H1 (cell line): Measurements from ENCODE around the gene TNFRSF11A. TPM values are rescaled to one million over a fixed set of nuclear protein-coding genes. Genes with fewer than 3 reads are reported as not detected.

Source experiments
- CTCF ChIA-PET: fragments of 300-600 bp; sonication (Branson Sonifier 250); formaldehyde crosslinking; loops from one replicate; lab custom pipeline; 2021; ENCODE audit not compliant: partially characterized antibody; lab: Charles Lee
- POLR2A ChIA-PET: fragments of 300-600 bp; sonication (Branson Sonifier 250); formaldehyde crosslinking; loops from one replicate; lab custom pipeline; 2021; ENCODE audit warnings: inconsistent platforms; ENCODE audit not compliant: partially characterized antibody; lab: Charles Lee
- DNase-seq, 2 experiments: peaks; one replicate each; pipeline versions ENCODE4 v3.0.0 to v3.0.0-alpha.2; 2010 to 2022; ENCODE audit warnings: low spot score in 2 of 2, low read depth in 1 of 2, mixed read lengths in 1 of 2
- FAIRE-seq: peaks from 2 replicates; lab custom pipeline; 2011; peaks lifted over from hg19 to GRCh38; lab: Jason Lieb, UNC
- H2AFZ ChIP-seq: 2 replicates; pipeline ENCODE4 v1.8.1; 2012; ENCODE audit warnings: low read length, inconsistent platforms
- H2AK5ac ChIP-seq: 2 replicates; pipeline ENCODE4 v1.6.1; 2013; ENCODE audit warnings: low read depth, low read length
- H2BK120ac ChIP-seq: replicated peaks from 2 replicates; pipeline ENCODE3; 2013; ENCODE audit warnings: low read depth, low read length, inconsistent platforms
- H2BK12ac ChIP-seq: 2 replicates; pipeline ENCODE4 v1.6.1; 2013; ENCODE audit warnings: low read depth, low read length
- H2BK15ac ChIP-seq: 2 replicates; pipeline ENCODE4 v1.6.1; 2013; ENCODE audit warnings: low read length
- H2BK20ac ChIP-seq: 2 replicates; pipeline ENCODE4 v1.6.1; 2013; ENCODE audit warnings: low read length
- H2BK5ac ChIP-seq: 2 replicates; pipeline ENCODE4 v1.6.1; 2013; ENCODE audit warnings: low read depth, low read length
- H3K14ac ChIP-seq: 2 replicates; pipeline ENCODE4 v1.6.1; 2013; ENCODE audit warnings: inconsistent platforms; ENCODE audit not compliant: insufficient read length
- H3K18ac ChIP-seq: 2 replicates; pipeline ENCODE4 v1.6.1; 2013; ENCODE audit warnings: low read length; ENCODE audit errors: extremely low read depth
- H3K23ac ChIP-seq: 2 replicates; pipeline ENCODE4 v1.6.1; 2013; ENCODE audit warnings: inconsistent platforms; ENCODE audit not compliant: insufficient read length
- H3K23me2 ChIP-seq: 2 replicates; pipeline ENCODE4 v1.6.1; 2013; ENCODE audit warnings: low read depth, low read length
- H3K27ac ChIP-seq: 2 replicates; pipeline ENCODE4 v1.6.1; 2011; ENCODE audit warnings: low read depth, low read length, inconsistent platforms
- H3K27me3 ChIP-seq, 4 experiments: replicated peaks in 1 of 4; 1 replicate in 1 of 4; 2 replicates in 3 of 4; pipeline versions ENCODE4 v1.6.1 to v1.8.1; 2011 to 2013; ENCODE audit warnings: low read length in 3 of 4, mild to moderate bottlenecking in 3 of 4, inconsistent platforms in 2 of 4, mixed read lengths in 2 of 4, moderate library complexity in 1 of 4; ENCODE audit not compliant: control insufficient read depth in 3 of 4, insufficient read depth in 3 of 4; ENCODE audit errors: extremely low read depth in 1 of 4
- H3K36me3 ChIP-seq, 4 experiments: 2 replicates each; pipeline versions ENCODE4 v1.6.1 to v1.8.1; 2011 to 2013; ENCODE audit warnings: mild to moderate bottlenecking in 4 of 4, low read length in 3 of 4, moderate library complexity in 2 of 4, control low read depth in 1 of 4, inconsistent platforms in 1 of 4; ENCODE audit not compliant: insufficient read depth in 4 of 4, control insufficient read depth in 2 of 4
- H3K4ac ChIP-seq: replicated peaks from 2 replicates; pipeline ENCODE3; 2013; ENCODE audit warnings: low read length, low read depth, mixed read lengths, inconsistent platforms; ENCODE audit not compliant: insufficient read length
- H3K4me1 ChIP-seq, 4 experiments: replicated peaks in 1 of 4; 1 replicate in 1 of 4; 2 replicates in 3 of 4; pipeline versions ENCODE4 v1.6.1 to v1.8.1; 2011 to 2013; ENCODE audit warnings: low read length in 3 of 4, inconsistent platforms in 2 of 4, mixed read lengths in 1 of 4; ENCODE audit not compliant: insufficient read depth in 4 of 4, control insufficient read depth in 3 of 4
- H3K4me2 ChIP-seq, 2 experiments: 2 replicates each; pipeline versions ENCODE4 v1.6.1 to v1.8.1; 2011 to 2013; ENCODE audit warnings: low read depth in 2 of 2, low read length in 2 of 2, control low read depth in 1 of 2, inconsistent platforms in 1 of 2, mild to moderate bottlenecking in 1 of 2; ENCODE audit not compliant: insufficient read depth in 1 of 2
- H3K4me3 ChIP-seq, 4 experiments: fragments of 200-600, 300-600 bp in 1 of 4; sonication (generic), shearing (Covaris generic), sonication (Bioruptor Twin) in 1 of 4; 2 replicates each; pipeline versions ENCODE4 v1.5.1 to v1.8.1; 2011 to 2016; ENCODE audit warnings: low read length in 4 of 4, low read depth in 3 of 4, control low read depth in 2 of 4, inconsistent platforms in 2 of 4, mild to moderate bottlenecking in 2 of 4, mixed read lengths in 1 of 4, moderate library complexity in 1 of 4; ENCODE audit not compliant: insufficient read depth in 2 of 4; ENCODE audit errors: extremely low read depth in 1 of 4
- H3K56ac ChIP-seq: replicated peaks from 2 replicates; pipeline ENCODE3; 2013; ENCODE audit warnings: low read depth, mild to moderate bottlenecking, mixed read lengths, low read length, inconsistent platforms; ENCODE audit not compliant: insufficient read length
- H3K79me1 ChIP-seq: 2 replicates; pipeline ENCODE4 v1.6.1; 2013; ENCODE audit warnings: low read depth, low read length, control low read depth
- H3K79me2 ChIP-seq, 2 experiments: 2 replicates each; pipeline versions ENCODE4 v1.6.1 to v1.8.1; 2012 to 2013; ENCODE audit warnings: low read length in 2 of 2, mild to moderate bottlenecking in 2 of 2, inconsistent platforms in 1 of 2; ENCODE audit not compliant: insufficient read depth in 2 of 2, control insufficient read depth in 1 of 2
- H3K9ac ChIP-seq, 4 experiments: replicated peaks in 1 of 4; 1 replicate in 1 of 4; 2 replicates in 3 of 4; pipeline versions ENCODE4 v1.6.1 to v1.8.1; 2011 to 2013; ENCODE audit warnings: low read depth in 3 of 4, low read length in 3 of 4, control low read depth in 2 of 4, mild to moderate bottlenecking in 2 of 4, moderate library complexity in 2 of 4, inconsistent platforms in 1 of 4; ENCODE audit errors: extremely low read depth in 1 of 4
- H3K9me3 ChIP-seq, 2 experiments: 2 replicates each; pipeline versions ENCODE4 v1.6.1 to v1.8.1; 2012 to 2013; ENCODE audit warnings: mild to moderate bottlenecking in 2 of 2, moderate library complexity in 2 of 2, control low read depth in 1 of 2, inconsistent platforms in 1 of 2, low read depth in 1 of 2, low read length in 1 of 2, mixed read lengths in 1 of 2; ENCODE audit not compliant: insufficient read depth in 2 of 2
- H4K20me1 ChIP-seq, 2 experiments: replicated peaks in 1 of 2; 2 replicates each; pipeline versions ENCODE3 to v1.8.1; 2011 to 2013; ENCODE audit warnings: inconsistent platforms in 2 of 2, low read length in 2 of 2, mild to moderate bottlenecking in 1 of 2; ENCODE audit not compliant: insufficient read depth in 2 of 2, control insufficient read depth in 1 of 2
- H4K5ac ChIP-seq: 2 replicates; pipeline ENCODE4 v1.6.1; 2013; ENCODE audit warnings: low read length, low read depth, mixed read lengths, inconsistent platforms; ENCODE audit not compliant: insufficient read length
- H4K8ac ChIP-seq: 2 replicates; pipeline ENCODE4 v1.8.0; 2013; ENCODE audit warnings: mild to moderate bottlenecking, moderate library complexity, low read length, inconsistent platforms; ENCODE audit not compliant: insufficient read depth; ENCODE audit errors: extremely low read depth
- H4K91ac ChIP-seq: replicated peaks from 2 replicates; pipeline ENCODE3; 2013; ENCODE audit warnings: low read length, mixed read lengths, inconsistent platforms; ENCODE audit not compliant: insufficient read length
- CBX5 ChIP-seq: fragments of 300-800, 300-1000 bp; sonication (generic); IDR thresholded peaks from 2 replicates; pipeline ENCODE4 v1.7.1; 2016; ENCODE audit warnings: antibody characterized with exemption, low read length, low read depth
- WGBS, 2 experiments: shearing (Covaris generic) in 1 of 2; methylation state at CpG; one replicate each; pipeline versions ENCODE4 v1.1.6 to v1.1.7; 2013 to 2015; ENCODE audit warnings: low lambda C conversion rate in 2 of 2, mixed read lengths in 2 of 2, inconsistent platforms in 1 of 2, low coverage in 1 of 2, missing lambda C conversion rate in 1 of 2; ENCODE audit not compliant: insufficient replicate concordance in 2 of 2, insufficient coverage in 1 of 2, insufficient read length in 1 of 2; ENCODE audit errors: extremely low coverage in 1 of 2, missing lambda C conversion rate in 1 of 2; 5-methylcytosine and 5-hydroxymethylcytosine counted together
- polyA plus RNA-seq, 7 experiments: library from polyadenylated mRNA; depleted of rRNA in 3 of 7; stranded (reverse) in 5 of 7; unstranded in 2 of 7; fragments of >200 nt in 5 of 7; fragments of 200-250 nt in 2 of 7; gene quantifications; 1 replicate in 5 of 7; 2 replicates in 1 of 7; 4 replicates in 1 of 7; pipeline versions ENCODE4 v1.2.1 to v1.2.3, GENCODE V29; 2011 to 2013; ENCODE audit warnings: missing spikeins in 2 of 7, mixed read lengths in 2 of 7
- total RNA-seq: library from RNA; stranded (reverse); fragmentation: NEBNext Ultra II Directional; extraction: Animal tissue kit (Norgen Biotek cat#: 25700); gene quantifications from 2 replicates; pipeline ENCODE4 v1.2.1, GENCODE V29; 2021

TNFRSF11A gene
- total and polyA plus RNA-seq, 2 of the 8 experiments (the other 6 are each of a cell fraction or from before 2014, with no cell fraction given), result 8.7 to 10.6 TPM

DNA sequence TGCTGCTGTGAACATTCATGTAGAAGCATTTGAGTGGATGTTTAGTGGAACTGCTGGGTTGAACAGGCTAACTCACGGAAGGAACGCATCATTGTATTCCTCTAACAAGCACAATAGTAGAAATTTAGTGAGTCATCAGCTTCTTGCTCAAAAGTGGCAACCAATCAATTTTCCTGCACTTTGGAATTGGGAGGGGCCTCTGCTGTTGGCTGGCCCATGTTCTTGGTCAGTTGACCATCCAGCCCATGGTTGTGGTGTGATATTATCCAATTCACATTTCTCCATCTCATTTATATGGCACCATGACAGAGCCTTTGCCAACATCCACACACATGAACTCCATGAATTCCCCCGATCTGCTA, 95.0 kb downstream of the TNFRSF11A start:
- H2BK5ac ChIP-seq, result no peak overlapping the region
- no peak overlapping the region for H4K8ac ChIP-seq
- no peak for TF ChIP-seq CBX5
- H3K4me3 ChIP-seq, result no peak overlapping the region
- WGBS, 2 experiments, result 93% methylated on average over 3 of the region's 3 CpGs; no CpG with 5 or more reads in 1 of the 2 experiments
- H3K4me1 ChIP-seq, result peaks cover 0 to 2% (median 2%) of the 10 kb centered on the region in 4 experiments; a peak in 5 of 7 replicates
- H4K20me1 ChIP-seq, result no peaks in the 10 kb centered on the region
- no peak overlapping the region for H3K18ac ChIP-seq
- POLR2A ChIA-PET, result no interaction called here
- no peak overlapping the region for H3K14ac ChIP-seq
- H2BK12ac ChIP-seq, result no peak overlapping the region
- no peak overlapping the region for H4K91ac ChIP-seq
- H3K79me1 ChIP-seq, result no peaks in the 10 kb centered on the region
- H3K27me3 ChIP-seq, result no peaks in the 10 kb centered on the region
- H3K23ac ChIP-seq, result no peak overlapping the region
- CTCF ChIA-PET, result interaction anchor here (0.7 to 1.6 kb wide), 6 partner anchors 11 to 171 kb away, joined by 3 to 11 read pairs (median 4); no protein-coding TSS in a partner anchor
- H3K4ac ChIP-seq, result no peak overlapping the region
- no peaks in the 10 kb centered on the region for H3K23me2 ChIP-seq
- H2BK20ac ChIP-seq, result no peak overlapping the region
- no peak overlapping the region for H2AK5ac ChIP-seq
- no peak overlapping the region for H3K4me2 ChIP-seq
- H3K9me3 ChIP-seq, result no peaks in the 10 kb centered on the region
- H3K27ac ChIP-seq, result no peak overlapping the region
- no peak overlapping the region for H3K9ac ChIP-seq
- H3K56ac ChIP-seq, result no peak overlapping the region
- H4K5ac ChIP-seq, result no peak overlapping the region
- H3K36me3 ChIP-seq, result no peaks in the 10 kb centered on the region
- H2BK120ac ChIP-seq, result no peak overlapping the region
- no peak overlapping the region for H2BK15ac ChIP-seq
- H3K79me2 ChIP-seq, result no peaks in the 10 kb centered on the region
- FAIRE-seq (no peak), DNase-seq (no peak)
- no peak overlapping the region for H2AFZ ChIP-seq
